Astrocyte (in vitro differentiated cells and primary cell): ENCODE results near the gene TOP3A. TPM values are rescaled to one million over a fixed set of nuclear protein-coding genes. Genes with fewer than 3 reads are reported as not detected.
"Not testable (repeated sequence)": the region's sequence is repeated elsewhere in the genome, so short reads cannot be mapped to it uniquely, and the experiment has no call there.

ENCODE experiments used
- DNase-seq: peaks from one replicate; pipeline ENCODE4 v3.0.0-alpha.2; 2010; ENCODE audit warnings: low read depth
- FAIRE-seq: peaks from 2 replicates; lab custom pipeline; 2011; peaks lifted over from hg19 to GRCh38; lab: Jason Lieb, UNC
- H2AFZ ChIP-seq: 2 replicates; pipeline ENCODE4 v1.6.0; 2012; ENCODE audit warnings: low read depth, low read length, inconsistent platforms
- H3K27ac ChIP-seq: 2 replicates; pipeline ENCODE4 v1.5.1; 2011; ENCODE audit warnings: low read depth, low read length, inconsistent platforms
- H3K27me3 ChIP-seq: 2 replicates; pipeline ENCODE4 v1.6.0; 2011; ENCODE audit warnings: low read length, inconsistent platforms; ENCODE audit not compliant: insufficient read depth
- H3K36me3 ChIP-seq: 2 replicates; pipeline ENCODE4 v1.5.1; 2011; ENCODE audit warnings: low read length, inconsistent platforms; ENCODE audit not compliant: insufficient read depth
- H3K4me1 ChIP-seq: 2 replicates; pipeline ENCODE4 v1.5.1; 2011; ENCODE audit warnings: low read length, inconsistent platforms; ENCODE audit not compliant: insufficient read depth
- H3K4me2 ChIP-seq: 2 replicates; pipeline ENCODE4 v1.6.0; 2012; ENCODE audit warnings: low read length, inconsistent platforms
- H3K4me3 ChIP-seq: 2 replicates; pipeline ENCODE4 v1.5.1; 2011; ENCODE audit warnings: low read depth, mild to moderate bottlenecking, low read length, inconsistent platforms; ENCODE audit not compliant: insufficient read depth
- H3K79me2 ChIP-seq: 2 replicates; pipeline ENCODE4 v1.6.0; 2012; ENCODE audit warnings: mild to moderate bottlenecking, low read length, inconsistent platforms; ENCODE audit not compliant: insufficient read depth
- H3K9ac ChIP-seq: 2 replicates; pipeline ENCODE4 v1.6.0; 2012; ENCODE audit warnings: mild to moderate bottlenecking, low read length, inconsistent platforms
- H3K9me3 ChIP-seq: 2 replicates; pipeline ENCODE4 v1.5.1; 2012; ENCODE audit warnings: low read depth, mild to moderate bottlenecking, low read length, inconsistent platforms; ENCODE audit not compliant: insufficient read depth
- H4K20me1 ChIP-seq: 2 replicates; pipeline ENCODE4 v1.6.0; 2012; ENCODE audit warnings: low read length, inconsistent platforms; ENCODE audit not compliant: insufficient read depth
- H3K27ac Mint-ChIP-seq: one replicate; pipeline ENCODE4 v1.8.0; 2021; ENCODE audit warnings: mild to moderate bottlenecking, mixed read lengths; ENCODE audit not compliant: unreplicated experiment
- H3K27me3 Mint-ChIP-seq: one replicate; pipeline ENCODE4 v1.8.0; 2021; ENCODE audit warnings: low read depth, mixed read lengths; ENCODE audit not compliant: unreplicated experiment
- H3K36me3 Mint-ChIP-seq: one replicate; pipeline ENCODE4 v1.8.0; 2021; ENCODE audit warnings: low read depth, mixed read lengths; ENCODE audit not compliant: unreplicated experiment
- H3K4me1 Mint-ChIP-seq: one replicate; pipeline ENCODE4 v1.8.0; 2021; ENCODE audit warnings: low read depth, mixed read lengths; ENCODE audit not compliant: unreplicated experiment
- H3K4me3 Mint-ChIP-seq: one replicate; pipeline ENCODE4 v1.8.0; 2021; ENCODE audit warnings: mild to moderate bottlenecking, moderate library complexity, mixed read lengths; ENCODE audit not compliant: unreplicated experiment
- H3K9me3 Mint-ChIP-seq: one replicate; pipeline ENCODE4 v1.8.0; 2021; ENCODE audit warnings: mild to moderate bottlenecking, mixed read lengths; ENCODE audit not compliant: unreplicated experiment
- CTCF ChIP-seq: IDR thresholded peaks from 2 replicates; pipeline ENCODE4 v1.5.1; 2011; ENCODE audit warnings: low read depth, mild to moderate bottlenecking, inconsistent platforms, low read length, moderate library complexity; ENCODE audit not compliant: insufficient read depth
- EZH2 ChIP-seq: IDR thresholded peaks from 2 replicates; pipeline ENCODE4 v1.6.1; 2012; ENCODE audit warnings: mild to moderate bottlenecking, low read length, inconsistent platforms; ENCODE audit not compliant: insufficient read depth
- total RNA-seq: library from RNA; stranded (reverse); gene quantifications from 2 replicates; pipeline ENCODE4 v1.2.1, GENCODE V29; 2021

TOP3A gene
- total RNA-seq, 1 donor from 2014 or later, result 31.0 TPM

- H3K4me3 ChIP-seq, result peak overlapping the region; percentile 90
- H3K4me3 Mint-ChIP-seq, result peak overlapping the region; percentile 96
- no peaks in the 10 kb centered on the region for H3K9me3 Mint-ChIP-seq
- peak overlapping the region; percentile 86 for H3K27ac ChIP-seq
- DNase-seq, result peak; percentile 3
- H3K4me1 Mint-ChIP-seq, result peaks cover 38% of the 10 kb centered on the region
- H4K20me1 ChIP-seq, result peaks cover 75% of the 10 kb centered on the region
- peak overlapping the region; percentile 94 for H3K27ac Mint-ChIP-seq
- H3K9ac ChIP-seq, result peak overlapping the region; percentile 93
- peaks cover 92% of the 10 kb centered on the region for H3K79me2 ChIP-seq
- FAIRE-seq, result no peak
- H3K27me3 ChIP-seq, result no peaks in the 10 kb centered on the region
- H3K4me1 ChIP-seq, result peaks cover 39% of the 10 kb centered on the region
- peak overlapping the region; percentile 88 for H2AFZ ChIP-seq
- H3K36me3 ChIP-seq, result peaks cover 14% of the 10 kb centered on the region
- H3K9me3 ChIP-seq, result no peaks in the 10 kb centered on the region
- H3K36me3 Mint-ChIP-seq, result peaks cover 16% of the 10 kb centered on the region
- H3K27me3 Mint-ChIP-seq, result no peaks in the 10 kb centered on the region
- peak overlapping the region; percentile 96 for H3K4me2 ChIP-seq
- TF ChIP-seq EZH2, result no peak
- no peak for TF ChIP-seq CTCF
Measured at GRCh38 chr17:18315562-18315922, 748 bp upstream of the TOP3A start.

GRCh38 chr17:18314059-18314730 is 599 bp downstream of the TOP3A start:
- Histone ChIP-seq H2AFZ (peak overlapping the region; percentile 91), H3K9me3 (no peaks in the 10 kb centered on the region), H3K4me2 (peak overlapping the region; percentile 96), H3K4me3 (peak overlapping the region; percentile 90), H4K20me1 (peaks cover 64% of the 10 kb centered on the region), H3K27ac (peak overlapping the region; percentile 86), H3K4me1 (peaks cover 34% of the 10 kb centered on the region), H3K27me3 (no peaks in the 10 kb centered on the region), H3K36me3 (peaks cover 15% of the 10 kb centered on the region), H3K79me2 (peaks cover 90% of the 10 kb centered on the region), H3K9ac (peak overlapping the region; percentile 93)
- TF ChIP-seq EZH2 (no peak), CTCF (no peak)
- H3K36me3 Mint-ChIP-seq, result peaks cover 15% of the 10 kb centered on the region
- peaks cover 27% of the 10 kb centered on the region for H3K4me1 Mint-ChIP-seq
- peaks cover 2% of the 10 kb centered on the region for H3K9me3 Mint-ChIP-seq
- DNase-seq (peak; percentile 16), FAIRE-seq (no peak)
- no peaks in the 10 kb centered on the region for H3K27me3 Mint-ChIP-seq
- peak overlapping the region; percentile 67 for H3K27ac Mint-ChIP-seq
- H3K4me3 Mint-ChIP-seq, result peak overlapping the region; percentile 96

- no peak overlapping the region for H3K27ac ChIP-seq
- no peak overlapping the region for H3K9ac ChIP-seq
- H3K4me1 ChIP-seq, result peaks cover 12% of the 10 kb centered on the region
- H3K36me3 ChIP-seq, result peaks cover 37% of the 10 kb centered on the region
- no peak overlapping the region for H3K27ac Mint-ChIP-seq
- H2AFZ ChIP-seq, result no peak overlapping the region
- peaks cover 43% of the 10 kb centered on the region for H4K20me1 ChIP-seq
- H3K9me3 ChIP-seq, result no peaks in the 10 kb centered on the region
- peaks cover 13% of the 10 kb centered on the region for H3K36me3 Mint-ChIP-seq
- TF ChIP-seq EZH2 (no peak), CTCF (no peak)
- H3K4me3 Mint-ChIP-seq, result no peak overlapping the region
- no peaks in the 10 kb centered on the region for H3K27me3 Mint-ChIP-seq
- no peak for DNase-seq
- H3K4me3 ChIP-seq, result no peak overlapping the region
- peaks cover 62% of the 10 kb centered on the region for H3K79me2 ChIP-seq
- peaks cover 7% of the 10 kb centered on the region for H3K4me1 Mint-ChIP-seq
- H3K27me3 ChIP-seq, result no peaks in the 10 kb centered on the region
- H3K4me2 ChIP-seq, result no peak overlapping the region
- no peak for FAIRE-seq
- H3K9me3 Mint-ChIP-seq, result peaks cover 2% of the 10 kb centered on the region
Measured at GRCh38 chr17:18309202-18309601, 5.6 kb downstream of the TOP3A start.

DNA sequence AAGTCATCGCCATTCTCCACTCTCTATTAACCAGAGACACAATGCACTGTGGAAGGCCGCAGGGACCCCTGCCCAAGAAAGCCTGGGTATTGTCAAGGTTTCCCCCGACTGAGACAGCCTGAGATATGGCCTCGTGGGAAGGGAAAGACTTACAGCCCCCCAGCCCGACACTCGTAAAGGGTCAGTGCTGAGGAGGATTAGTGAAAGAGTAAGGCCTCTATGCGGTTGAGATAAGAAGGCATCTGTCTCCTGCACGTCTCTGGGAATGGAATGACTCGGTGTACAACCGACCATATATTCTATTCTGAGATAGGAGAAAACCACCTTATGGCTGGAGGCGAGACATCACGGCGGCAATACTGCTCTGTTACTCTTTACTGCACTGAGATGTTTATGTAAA is 11.6 kb downstream of the TOP3A start:
- H3K36me3 ChIP-seq, result peaks cover 58% of the 10 kb centered on the region
- peaks cover 26% of the 10 kb centered on the region for H3K36me3 Mint-ChIP-seq
- not testable (repeated sequence) for H3K4me1 ChIP-seq, H3K4me3 ChIP-seq, H3K27me3 Mint-ChIP-seq, H3K9me3 ChIP-seq, H3K27ac Mint-ChIP-seq, H3K79me2 ChIP-seq, FAIRE-seq, H3K9ac ChIP-seq, H3K4me2 ChIP-seq, H3K27me3 ChIP-seq, H3K4me1 Mint-ChIP-seq, DNase-seq, H3K27ac ChIP-seq, H3K4me3 Mint-ChIP-seq, H3K9me3 Mint-ChIP-seq, H2AFZ ChIP-seq
- peaks cover 12% of the 10 kb centered on the region for H4K20me1 ChIP-seq
